Smooth muscle cell (in vitro differentiated cells): ENCODE measurements around the gene ARHGAP8. TPM values are rescaled to one million over a fixed set of nuclear protein-coding genes. Genes with fewer than 3 reads are reported as not detected.

Experiments
- DNase-seq: peaks from one replicate; lab custom pipeline; 2025; ENCODE audit not compliant: unreplicated experiment; lab: John Stamatoyannopoulos, UW
- H2AFZ ChIP-seq: fragments of 200-600 bp; sonication (generic); 2 replicates; pipeline ENCODE4 v1.6.0; 2016; ENCODE audit warnings: antibody characterized with exemption, low read depth, mild to moderate bottlenecking
- H3F3A ChIP-seq: fragments of 200-600 bp; sonication (generic); 2 replicates; pipeline ENCODE4 v1.6.0; 2017; ENCODE audit warnings: antibody characterized with exemption, low read depth
- H3K27ac ChIP-seq: fragments of 200-600 bp; sonication (generic); 2 replicates; pipeline ENCODE4 v1.5.1; 2016; ENCODE audit warnings: low read depth, mild to moderate bottlenecking
- H3K27me3 ChIP-seq: fragments of 200-600 bp; sonication (generic); 2 replicates; pipeline ENCODE4 v1.6.1; 2016; ENCODE audit warnings: low read depth, mild to moderate bottlenecking
- H3K36me3 ChIP-seq: fragments of 200-600 bp; sonication (generic); 2 replicates; pipeline ENCODE4 v1.5.1; 2016; ENCODE audit warnings: low read depth
- H3K4me1 ChIP-seq: fragments of 200-600 bp; sonication (generic); 2 replicates; pipeline ENCODE4 v1.5.1; 2016; ENCODE audit warnings: low read depth
- H3K4me2 ChIP-seq: fragments of 200-600 bp; sonication (generic); 2 replicates; pipeline ENCODE4 v1.6.0; 2016; ENCODE audit warnings: mild to moderate bottlenecking
- H3K4me3 ChIP-seq: fragments of 200-600 bp; sonication (generic); 2 replicates; pipeline ENCODE4 v1.5.1; 2016; ENCODE audit warnings: mild to moderate bottlenecking
- H3K79me2 ChIP-seq: fragments of 200-600 bp; sonication (generic); 2 replicates; pipeline ENCODE4 v1.6.0; 2016; ENCODE audit warnings: low read depth, mild to moderate bottlenecking
- H3K9ac ChIP-seq: fragments of 200-600 bp; sonication (generic); 2 replicates; pipeline ENCODE4 v1.6.0; 2016; ENCODE audit warnings: low read depth
- H3K9me3 ChIP-seq: fragments of 200-600 bp; sonication (generic); replicated peaks from 2 replicates; pipeline ENCODE4 v1.5.1; 2016; ENCODE audit warnings: low read depth
- H4K20me1 ChIP-seq: fragments of 200-600 bp; sonication (generic); 2 replicates; pipeline ENCODE4 v1.6.0; 2016; ENCODE audit warnings: low read depth
- WGBS: methylation state at CpG from one replicate; pipeline ENCODE4 v1.1.7; 2016; ENCODE audit warnings: low lambda C conversion rate; 5-methylcytosine and 5-hydroxymethylcytosine counted together
- polyA plus RNA-seq: library from polyadenylated mRNA; unstranded; fragments of >200 nt; fragmentation: Nextera tagmentation; extraction: Ambion mirVana; gene quantifications from 2 replicates; pipeline ENCODE4 v1.2.1, GENCODE V29; 2016
- total RNA-seq: library from RNA; depleted of rRNA; stranded (reverse); fragments of >200 nt; gene quantifications from 2 replicates; pipeline ENCODE4 v1.2.3, GENCODE V29; 2014
- TF ChIP-seq, protein P1 (sequence below): fragments of 200-600 bp; sonication (generic); IDR thresholded peaks from 2 replicates; pipeline ENCODE4 v1.5.1; 2017; ENCODE audit warnings: borderline replicate concordance, mild to moderate bottlenecking, antibody characterized with exemption; ENCODE audit not compliant: insufficient read depth, poor library complexity, severe bottlenecking

ARHGAP8 gene
- total and polyA plus RNA-seq, 2 experiments from 2014 or later: 5.8 to 11.4 TPM

DNA sequence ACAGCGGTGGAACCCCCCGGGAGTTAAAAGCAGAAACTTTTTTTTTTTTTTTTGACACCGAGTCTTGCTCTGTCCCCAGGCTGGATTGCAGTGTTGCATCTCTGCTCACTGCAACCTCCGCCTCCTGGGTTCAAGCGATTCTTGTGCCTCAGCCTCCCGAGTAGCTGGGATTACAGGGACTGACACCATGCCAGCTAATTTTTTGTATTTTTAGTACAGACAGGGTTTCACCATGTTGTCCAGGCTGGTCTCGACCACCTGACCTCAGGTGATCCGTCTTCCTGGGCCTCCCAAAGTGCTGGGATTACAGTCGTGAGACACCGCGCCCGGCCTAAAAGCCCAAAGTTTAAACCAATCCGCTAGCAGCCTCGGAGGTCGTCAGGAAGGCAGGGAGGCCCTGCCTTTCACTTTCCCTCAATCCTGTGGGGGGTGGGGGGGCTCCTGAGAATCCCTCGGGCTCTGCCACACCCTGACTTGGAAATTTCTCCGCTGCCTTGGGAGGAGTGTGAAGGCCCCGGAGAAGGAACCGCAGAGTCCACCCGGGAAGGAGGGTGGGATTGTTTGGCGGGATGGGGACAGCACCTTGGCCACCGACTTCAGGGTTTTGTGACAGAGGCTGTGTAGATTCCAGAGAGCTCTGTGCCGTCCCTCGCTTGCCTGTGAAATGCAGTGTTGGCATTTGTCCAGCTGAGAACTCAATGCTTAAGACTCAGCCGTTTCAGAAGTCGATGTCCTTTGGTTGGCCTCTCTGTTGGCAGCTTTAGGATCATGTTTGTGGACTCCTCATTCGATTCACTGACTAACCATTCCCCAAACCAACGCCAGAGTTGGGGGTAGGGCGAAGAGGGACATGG, 1.0 kb downstream of the ARHGAP8 start:
- Histone ChIP-seq H4K20me1 (peaks cover 10% of the 10 kb centered on the region), H3K4me3 (peak overlapping the region; percentile 51), H3K79me2 (no peaks in the 10 kb centered on the region), H3K4me2 (peak overlapping the region; percentile 83), H3K27ac (no peak overlapping the region), H3K9me3 (no peaks in the 10 kb centered on the region), H2AFZ (no peak overlapping the region), H3K36me3 (no peaks in the 10 kb centered on the region), H3K4me1 (peaks cover 5% of the 10 kb centered on the region), H3F3A (no peaks in the 10 kb centered on the region), H3K27me3 (peaks cover 24% of the 10 kb centered on the region), H3K9ac (no peak overlapping the region)
- no peak for DNase-seq
- TF ChIP-seq, protein P1, sequence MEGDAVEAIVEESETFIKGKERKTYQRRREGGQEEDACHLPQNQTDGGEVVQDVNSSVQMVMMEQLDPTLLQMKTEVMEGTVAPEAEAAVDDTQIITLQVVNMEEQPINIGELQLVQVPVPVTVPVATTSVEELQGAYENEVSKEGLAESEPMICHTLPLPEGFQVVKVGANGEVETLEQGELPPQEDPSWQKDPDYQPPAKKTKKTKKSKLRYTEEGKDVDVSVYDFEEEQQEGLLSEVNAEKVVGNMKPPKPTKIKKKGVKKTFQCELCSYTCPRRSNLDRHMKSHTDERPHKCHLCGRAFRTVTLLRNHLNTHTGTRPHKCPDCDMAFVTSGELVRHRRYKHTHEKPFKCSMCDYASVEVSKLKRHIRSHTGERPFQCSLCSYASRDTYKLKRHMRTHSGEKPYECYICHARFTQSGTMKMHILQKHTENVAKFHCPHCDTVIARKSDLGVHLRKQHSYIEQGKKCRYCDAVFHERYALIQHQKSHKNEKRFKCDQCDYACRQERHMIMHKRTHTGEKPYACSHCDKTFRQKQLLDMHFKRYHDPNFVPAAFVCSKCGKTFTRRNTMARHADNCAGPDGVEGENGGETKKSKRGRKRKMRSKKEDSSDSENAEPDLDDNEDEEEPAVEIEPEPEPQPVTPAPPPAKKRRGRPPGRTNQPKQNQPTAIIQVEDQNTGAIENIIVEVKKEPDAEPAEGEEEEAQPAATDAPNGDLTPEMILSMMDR: no peak
- WGBS: 20% methylated on average over 29 of the region's 29 CpGs

DNA sequence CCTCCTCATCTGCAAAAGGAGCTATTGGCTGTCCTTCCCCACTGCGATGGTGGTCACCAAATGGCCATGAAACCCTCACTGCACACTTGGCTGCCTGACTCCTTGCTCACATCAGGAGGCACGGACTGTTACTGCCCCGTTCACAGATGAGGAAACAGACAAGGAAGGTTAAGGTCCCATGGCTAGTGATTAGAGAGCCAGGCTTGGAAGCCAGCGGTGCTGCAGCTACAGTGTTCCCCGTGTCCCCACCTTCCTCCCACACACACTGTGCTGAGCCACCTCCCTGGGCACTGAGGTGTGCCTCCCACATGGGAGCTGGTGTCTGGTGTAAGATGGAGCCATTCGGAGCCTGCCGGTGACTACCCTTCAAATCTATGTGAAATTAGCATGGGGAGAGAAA, 2.6 kb downstream of the ARHGAP8 start:
- peaks cover 24% of the 10 kb centered on the region for H3K27me3 ChIP-seq
- H4K20me1 ChIP-seq: peaks cover 16% of the 10 kb centered on the region
- H3F3A ChIP-seq: no peaks in the 10 kb centered on the region
- TF ChIP-seq, protein P1: no peak
- no peaks in the 10 kb centered on the region for H3K9me3 ChIP-seq
- DNase-seq: no peak
- no peaks in the 10 kb centered on the region for H3K36me3 ChIP-seq
- no peak overlapping the region for H3K4me3 ChIP-seq
- H2AFZ ChIP-seq: no peak overlapping the region
- H3K4me2 ChIP-seq: no peak overlapping the region
- H3K4me1 ChIP-seq: peaks cover 5% of the 10 kb centered on the region
- H3K27ac ChIP-seq: peak overlapping the region; percentile 42
- H3K79me2 ChIP-seq: no peaks in the 10 kb centered on the region
- H3K9ac ChIP-seq: no peak overlapping the region
- 52% methylated on average over 7 of the region's 7 CpGs for WGBS

DNA sequence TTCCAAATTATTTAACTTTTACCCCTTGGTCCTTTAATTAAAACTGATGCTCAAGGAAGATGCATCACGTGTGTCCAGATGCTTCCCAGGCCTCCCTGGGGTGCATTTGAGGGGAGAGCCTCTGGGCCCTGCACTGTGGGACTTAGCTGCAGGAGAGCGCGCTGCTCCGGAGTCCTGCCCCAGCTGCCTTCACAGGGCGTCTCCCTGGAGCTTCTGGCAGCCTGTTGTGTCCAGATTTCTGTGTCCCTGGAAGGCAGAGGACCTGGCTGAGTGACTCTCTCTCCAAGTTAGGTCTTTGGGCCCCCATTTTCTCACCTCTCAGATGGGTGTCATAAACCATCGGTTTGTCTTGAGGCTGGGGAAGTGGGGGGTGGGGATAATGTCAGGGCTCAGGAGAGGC, 3.0 kb downstream of the ARHGAP8 start:
- no peak for DNase-seq
- peaks cover 24% of the 10 kb centered on the region for H3K27me3 ChIP-seq
- H3K4me3 ChIP-seq: no peak overlapping the region
- H3K9me3 ChIP-seq: no peaks in the 10 kb centered on the region
- TF ChIP-seq, protein P1: no peak
- H3F3A ChIP-seq: no peaks in the 10 kb centered on the region
- H3K4me1 ChIP-seq: peaks cover 5% of the 10 kb centered on the region
- 67% methylated on average over 6 of the region's 6 CpGs for WGBS
- H3K27ac ChIP-seq: peak overlapping the region; percentile 42
- H3K79me2 ChIP-seq: no peaks in the 10 kb centered on the region
- H2AFZ ChIP-seq: no peak overlapping the region
- H3K4me2 ChIP-seq: no peak overlapping the region
- no peak overlapping the region for H3K9ac ChIP-seq
- H3K36me3 ChIP-seq: no peaks in the 10 kb centered on the region
- peaks cover 16% of the 10 kb centered on the region for H4K20me1 ChIP-seq
